Stimulated activated CD4-positive, alpha-beta T cell treated with anti-CD3 and anti-CD28 coated beads, Interleukin-2, amount 100 ng/mL, for 4 hours (primary cell): ENCODE measurements around the gene UAP1L1.
"Not testable (repeated sequence)": the region's sequence is repeated elsewhere in the genome, so short reads cannot be mapped to it uniquely, and the experiment has no call there.

ENCODE experiments used
- DNase-seq: peaks from one replicate; pipeline ENCODE4 v3.0.0-alpha.2; 2020; ENCODE audit warnings: low read depth

Gene UAP1L1

DNA sequence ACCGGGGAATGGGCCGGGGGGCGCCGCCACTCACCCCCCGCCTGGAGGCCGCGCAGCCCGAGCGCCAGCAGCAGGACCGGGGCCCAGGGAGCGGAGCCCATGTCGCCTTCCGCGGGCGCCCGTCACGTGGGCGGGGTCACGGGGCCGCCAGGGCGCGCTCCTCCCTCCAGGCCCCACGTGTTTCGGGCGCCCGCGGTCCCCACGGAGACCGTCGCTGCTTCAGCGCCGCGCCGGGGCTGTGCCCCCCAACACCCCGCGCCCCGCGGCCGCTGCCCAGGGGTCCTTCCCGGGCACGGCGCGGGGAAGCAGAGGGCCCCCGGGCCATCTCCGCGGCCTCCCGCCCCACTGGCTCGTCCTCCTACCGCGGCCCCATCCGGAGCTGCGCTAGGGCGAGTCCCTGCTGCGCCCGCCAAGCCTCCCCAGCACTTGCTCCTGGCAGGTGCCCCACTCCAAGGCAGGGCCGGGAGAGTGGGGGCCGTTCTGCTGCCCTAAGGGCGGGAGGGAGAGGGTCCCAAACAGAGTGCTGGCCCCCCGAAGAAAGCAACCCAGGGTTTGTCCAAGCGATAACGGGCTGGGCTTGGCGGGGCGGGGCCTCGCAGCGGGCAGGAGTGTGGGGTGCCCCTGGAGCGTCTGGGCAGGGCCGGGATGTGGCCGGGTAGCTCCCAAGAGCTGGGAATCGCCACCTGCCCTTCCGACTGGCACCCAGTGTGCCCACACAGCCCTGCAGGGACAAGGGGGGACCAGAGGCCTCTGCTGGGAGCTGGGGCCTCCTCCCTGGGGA lies 37.5 kb downstream of the UAP1L1 start, which contains the start of gene DPP7:
Gene DPP7, minus strand, starts transcription at position 121 of the 781 bp plus-strand sequence. Its CDS starts 20 bp downstream, at position 101.
- peak; percentile 74 for DNase-seq

DNA sequence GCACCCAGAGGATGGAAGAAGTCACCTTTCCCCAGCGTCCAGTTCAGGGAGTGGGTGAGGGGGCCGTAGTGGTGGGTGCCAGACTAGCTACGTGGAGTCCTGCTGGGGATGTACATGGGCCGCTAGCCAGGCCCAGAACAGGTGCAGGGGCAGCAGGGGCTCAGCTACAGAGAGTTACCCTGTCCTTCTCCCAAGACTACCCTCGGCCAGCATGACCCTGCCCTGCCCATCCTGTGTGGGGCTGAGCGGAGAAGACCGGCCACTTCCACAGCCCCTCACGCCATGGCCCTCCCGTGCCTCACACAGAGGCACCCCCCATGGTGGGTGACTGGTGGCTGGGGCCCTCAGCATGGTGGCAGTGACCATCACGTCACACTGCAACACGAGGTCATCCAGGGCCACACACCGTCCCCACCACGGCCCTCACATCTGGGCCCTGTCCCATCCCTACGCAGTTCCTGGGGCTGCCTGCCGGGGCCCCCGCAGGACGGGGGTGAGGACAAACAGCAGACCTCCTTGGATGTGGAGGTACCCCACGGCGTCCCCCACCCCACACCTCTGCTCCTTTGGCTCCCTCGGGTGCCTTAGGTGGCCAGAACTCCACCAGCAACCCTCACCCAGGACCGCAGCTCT lies 38.2 kb downstream of the UAP1L1 start:
- no peak for DNase-seq

DNA sequence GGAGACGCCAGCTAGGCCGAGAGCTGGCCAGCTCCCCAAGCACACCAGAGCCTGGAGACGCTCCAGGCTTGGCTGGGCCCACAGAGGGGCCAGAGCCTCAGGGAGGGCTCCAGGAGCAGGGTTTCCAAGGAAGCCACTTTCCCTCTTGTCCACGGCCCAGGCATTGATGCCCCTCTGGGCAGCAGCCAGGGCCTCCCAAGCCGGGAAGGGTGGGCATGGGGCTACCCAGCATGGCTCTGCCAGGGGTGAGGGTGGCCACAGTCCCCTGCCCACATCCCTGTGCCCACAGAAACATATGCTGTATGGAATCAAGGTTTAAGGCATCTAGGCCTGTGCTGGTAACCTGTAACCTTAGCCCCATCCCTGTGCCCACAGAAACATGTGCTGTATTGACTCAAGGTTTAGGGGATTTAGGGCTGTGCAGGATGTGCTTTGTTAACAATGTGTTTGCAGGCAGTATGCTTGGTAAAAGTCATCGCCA lies 38.8 kb downstream of the UAP1L1 start:
- DNase-seq = no peak

DNA sequence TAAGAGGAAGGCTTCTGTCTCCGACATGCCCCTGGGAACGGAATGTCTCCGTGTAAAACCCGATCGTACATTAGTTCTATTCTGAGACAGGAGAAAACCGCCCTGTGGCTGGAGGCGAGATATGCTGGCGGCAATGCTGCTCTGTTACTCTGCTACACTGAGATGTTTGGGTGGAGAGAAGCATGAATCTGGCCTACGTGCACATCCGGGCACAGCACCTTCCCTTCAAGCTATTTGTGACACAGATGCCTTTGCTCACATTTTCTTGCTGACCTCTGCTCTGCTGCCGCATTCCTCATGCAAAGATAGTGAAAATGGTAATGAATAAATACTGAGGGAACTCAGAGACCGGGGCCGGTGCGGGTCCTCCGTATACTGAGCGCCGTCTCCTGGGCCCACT lies 39.4 kb downstream of the UAP1L1 start:
- DNase-seq = no peak

DNA sequence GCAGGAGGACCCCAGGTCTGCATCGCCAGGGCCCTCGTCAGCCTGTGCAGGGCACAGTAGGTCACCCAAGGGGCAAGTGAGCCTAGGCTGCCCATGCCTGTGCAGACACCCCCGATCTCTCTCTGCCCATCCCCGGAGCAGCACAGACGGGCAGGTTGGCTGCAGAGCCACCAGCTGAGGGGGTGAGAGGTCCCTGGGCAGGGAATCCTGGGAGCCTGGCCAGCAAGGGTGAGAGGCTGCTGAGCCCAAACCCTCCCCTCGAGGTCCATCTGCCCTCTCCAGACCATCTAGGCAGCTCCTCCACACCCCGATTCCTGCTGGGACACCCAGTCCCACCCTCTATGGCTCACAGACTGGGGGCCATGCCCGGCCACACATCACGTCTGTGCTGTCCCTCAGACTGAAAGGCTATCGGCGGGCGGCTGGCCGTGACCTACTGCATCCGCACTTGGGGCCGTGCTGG lies 40.0 kb downstream of the UAP1L1 start:
- no peak for DNase-seq

DNA sequence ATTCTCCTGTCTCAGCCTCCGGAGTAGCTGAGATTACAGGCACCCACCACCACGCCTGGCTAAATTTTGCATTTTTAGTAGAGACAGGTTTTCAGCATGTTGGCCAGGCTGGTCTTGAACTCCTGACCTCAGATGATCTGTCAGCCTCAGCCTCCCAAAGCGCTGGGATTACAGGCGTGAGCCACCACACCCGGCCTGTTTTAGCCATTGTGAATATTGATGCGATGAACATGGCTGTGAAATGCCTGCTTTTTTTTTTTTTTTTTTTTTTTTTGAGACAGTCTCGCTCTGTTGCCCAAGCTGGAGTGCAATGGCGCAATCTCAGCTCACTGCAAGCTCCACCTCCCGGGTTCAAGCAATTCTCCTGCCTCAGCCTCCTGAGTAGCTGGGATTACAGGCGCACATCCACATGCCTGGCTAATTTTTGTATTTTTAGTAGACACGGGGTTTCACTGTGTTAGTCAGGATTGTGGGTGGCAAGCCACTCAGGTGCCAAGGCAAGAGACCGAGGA lies 40.8 kb downstream of the UAP1L1 start:
- DNase-seq = not testable (repeated sequence)

DNA sequence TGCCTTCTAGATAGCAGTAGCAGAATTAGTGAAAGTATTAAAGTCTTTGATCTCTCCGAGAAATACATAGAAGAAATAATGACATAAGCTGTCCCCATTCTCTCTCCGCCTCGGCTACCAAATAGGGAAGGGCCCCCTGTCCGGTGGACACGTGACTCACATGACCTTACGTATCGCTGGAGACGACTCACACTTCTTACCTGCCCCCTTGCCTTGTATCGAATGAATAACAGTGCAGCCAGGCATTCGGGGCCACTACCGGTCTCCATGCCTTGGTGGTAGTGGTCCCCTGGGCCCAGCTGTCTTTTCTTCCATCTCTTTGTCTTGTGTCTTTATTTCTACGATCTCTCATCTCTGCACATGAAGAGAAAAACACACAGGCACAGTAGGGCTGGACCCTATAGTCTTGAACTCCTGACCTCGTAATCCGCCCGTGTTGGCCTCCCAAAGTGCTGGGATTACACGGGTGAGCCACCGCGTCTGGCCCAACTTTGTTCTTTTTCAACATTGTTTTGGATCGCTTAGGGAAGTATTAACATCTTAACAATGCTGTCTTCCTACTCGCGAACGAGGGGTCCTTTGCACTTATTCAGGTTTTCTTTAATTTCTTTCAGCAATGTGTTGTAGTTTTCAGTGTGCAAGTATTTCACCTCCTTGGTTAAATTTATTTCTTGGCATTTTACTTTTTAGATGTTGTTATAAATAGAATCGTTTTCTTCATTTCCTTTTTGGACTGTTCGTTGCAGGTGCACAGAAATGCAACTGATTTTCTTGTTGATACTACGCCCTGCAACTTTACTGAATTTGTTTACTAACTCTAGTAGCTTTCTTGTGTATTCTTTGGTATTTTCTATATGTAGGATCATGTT lies 44.8 kb downstream of the UAP1L1 start:
- not testable (repeated sequence) for DNase-seq

DNA sequence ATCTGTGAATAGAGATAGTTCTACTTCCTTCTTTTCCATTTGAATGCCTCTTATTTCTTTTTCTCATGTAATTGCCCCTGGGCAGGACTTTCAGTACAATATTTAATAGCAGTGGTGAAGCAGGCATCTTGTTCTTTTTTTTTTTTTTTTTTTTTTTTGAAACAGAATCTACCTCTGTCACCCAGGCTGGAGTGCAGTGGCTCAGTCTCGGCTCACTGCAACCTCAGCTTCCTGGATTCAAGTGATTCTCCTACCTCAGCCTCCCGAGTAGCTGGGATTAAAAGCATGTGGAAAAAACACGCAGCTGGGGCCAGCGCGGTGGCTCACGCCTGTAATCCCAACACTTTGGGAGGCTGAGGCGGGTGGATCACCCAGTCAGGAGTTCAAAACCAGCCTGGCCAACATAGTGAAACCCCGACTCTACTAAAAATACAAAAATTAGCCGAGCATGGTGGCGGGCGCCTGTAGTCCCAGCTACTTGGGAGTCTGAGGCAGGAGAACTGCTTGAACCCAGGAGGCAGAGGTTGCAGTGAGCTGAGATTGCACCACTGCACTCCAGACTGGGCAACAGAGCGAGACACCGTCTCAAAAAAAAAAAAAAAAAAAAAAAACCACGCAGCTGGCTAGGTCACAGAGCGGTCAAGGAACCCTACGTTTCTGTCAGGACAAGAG lies 45.6 kb downstream of the UAP1L1 start:
- DNase-seq = not testable (repeated sequence)

DNA sequence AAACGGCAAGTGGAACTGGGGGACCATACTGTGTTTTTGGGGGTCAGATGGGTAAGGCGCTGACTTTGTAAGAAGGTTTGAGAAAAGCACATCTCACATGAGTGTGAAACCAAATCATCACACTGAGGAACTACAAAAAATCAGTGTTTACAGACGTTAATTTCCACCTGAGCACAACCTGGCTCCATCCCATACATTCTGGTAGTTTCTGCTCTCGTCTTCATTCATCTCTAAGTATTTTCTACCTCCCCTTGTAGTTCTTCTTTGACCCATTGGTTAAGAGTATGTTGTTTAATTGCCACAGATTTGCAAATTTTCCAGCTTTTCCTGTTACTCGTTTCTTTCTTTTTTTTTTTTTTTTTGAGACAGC lies 46.1 kb downstream of the UAP1L1 start:
- DNase-seq = no peak

DNA sequence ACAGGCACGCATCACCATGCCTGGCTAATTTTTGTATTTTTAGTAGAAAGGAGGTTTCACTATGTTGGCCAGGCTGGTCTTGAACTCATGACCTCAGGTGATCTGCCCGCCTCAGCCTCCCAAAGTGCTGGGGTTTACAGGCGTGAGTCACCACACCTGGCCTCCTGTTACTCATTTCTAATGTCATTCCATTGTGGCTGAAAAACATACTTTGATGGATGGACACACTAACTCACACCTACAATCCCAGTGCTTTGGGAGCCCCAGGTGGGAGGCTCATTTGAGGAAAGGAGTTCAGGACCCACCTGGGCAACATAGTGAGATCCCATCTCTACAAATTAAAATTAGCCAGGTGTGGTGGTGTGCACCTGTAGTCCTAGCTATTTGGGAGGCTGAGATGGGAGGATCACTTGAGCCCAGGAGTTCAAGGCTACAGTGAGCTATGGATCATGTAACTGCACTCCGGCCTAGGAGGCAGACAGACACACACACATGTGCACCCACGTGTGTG lies 46.7 kb downstream of the UAP1L1 start:
- DNase-seq = not testable (repeated sequence)

DNA sequence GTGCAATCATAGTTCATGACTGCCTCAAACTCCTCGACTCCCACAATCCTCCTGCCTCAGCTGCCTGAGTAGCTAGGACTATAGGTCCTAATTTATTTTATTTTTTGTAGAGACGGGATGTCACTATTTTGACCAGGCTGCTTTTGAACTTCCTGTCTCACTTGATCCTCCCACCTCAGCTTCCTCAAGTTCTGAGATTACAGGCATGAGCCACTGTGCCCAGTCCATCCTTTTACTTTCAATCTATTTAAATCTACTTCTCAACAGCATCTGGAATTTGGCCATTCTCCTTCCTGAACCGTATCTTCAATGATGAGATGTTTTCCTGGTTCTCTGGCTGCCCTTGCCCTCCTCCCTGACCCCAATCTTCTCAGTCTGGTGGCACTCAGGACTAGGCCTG lies 49.5 kb downstream of the UAP1L1 start:
- DNase-seq = no peak

DNA sequence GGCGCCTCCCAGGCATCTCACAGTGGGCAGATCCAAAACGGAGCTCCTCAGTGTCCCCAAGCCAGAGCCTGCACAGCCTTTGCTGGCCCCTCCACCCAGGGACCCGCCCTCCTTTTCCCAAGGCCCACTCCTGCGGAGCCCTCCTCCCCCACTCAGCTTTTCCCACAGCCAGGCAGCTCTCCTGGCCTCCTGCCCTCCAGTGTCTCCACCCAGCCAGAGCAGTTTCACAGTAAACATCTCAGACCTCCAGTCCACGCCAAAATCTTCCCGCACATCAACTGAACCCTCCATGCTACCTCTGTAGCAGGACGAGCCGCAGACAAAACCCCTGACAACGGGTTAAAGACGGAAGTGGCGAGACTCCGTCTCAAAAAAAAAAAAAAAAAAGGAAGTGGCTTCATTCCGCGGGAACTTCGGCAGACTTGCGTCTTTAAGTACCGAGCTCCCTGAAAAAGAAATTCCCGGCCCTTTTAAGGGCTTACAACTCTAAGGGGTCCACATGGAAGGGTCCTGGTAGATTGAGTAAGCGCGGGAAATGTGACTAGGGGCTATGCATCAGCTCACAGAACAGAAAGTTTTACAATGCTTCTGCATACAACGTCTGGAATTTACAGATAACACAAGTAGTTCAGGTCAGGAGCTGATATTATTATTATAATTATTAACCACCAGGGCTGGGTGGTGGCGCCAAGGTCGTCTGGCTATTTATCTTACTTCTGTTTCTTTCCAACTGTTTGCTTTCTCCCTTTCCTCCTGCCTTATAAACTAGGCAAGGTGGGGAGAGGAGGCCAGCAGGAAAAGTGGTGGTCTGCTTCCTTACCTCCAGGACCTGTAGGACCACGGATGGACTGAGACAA lies 50.2 kb downstream of the UAP1L1 start:
- DNase-seq = no peak

DNA sequence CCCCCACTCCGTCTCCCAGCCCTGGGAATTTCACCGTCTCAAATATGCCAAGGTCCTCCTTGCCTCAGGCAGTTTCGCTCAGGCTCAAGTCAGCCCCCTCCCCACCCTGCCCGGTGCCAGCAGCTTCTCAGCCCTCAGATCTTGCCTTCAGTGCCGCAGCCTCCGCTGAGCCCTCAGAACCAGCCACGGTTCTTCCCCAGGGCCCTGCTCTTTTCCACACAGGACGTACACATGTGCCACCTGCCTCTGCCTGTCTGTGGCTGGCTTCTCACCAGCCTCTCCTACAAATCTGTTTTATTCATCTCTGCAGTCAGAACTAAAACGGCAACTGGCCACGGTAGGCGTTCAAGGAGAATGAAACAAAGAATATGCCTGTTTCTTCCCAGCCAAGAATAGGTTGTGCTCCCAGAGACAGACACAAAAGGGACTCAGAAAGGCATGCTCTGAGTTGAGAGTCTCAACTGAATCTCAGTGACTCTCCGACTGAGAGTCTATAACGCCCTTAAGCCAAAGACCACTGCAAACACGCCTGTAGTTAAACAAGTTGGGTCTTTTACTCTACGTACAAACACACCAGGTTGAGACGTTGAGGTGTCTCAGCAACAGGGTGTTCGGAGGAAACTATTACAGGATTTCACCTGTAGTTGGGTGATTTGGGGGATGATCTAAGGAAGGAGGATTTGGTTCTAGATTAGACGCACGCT lies 51.0 kb downstream of the UAP1L1 start:
- no peak for DNase-seq

DNA sequence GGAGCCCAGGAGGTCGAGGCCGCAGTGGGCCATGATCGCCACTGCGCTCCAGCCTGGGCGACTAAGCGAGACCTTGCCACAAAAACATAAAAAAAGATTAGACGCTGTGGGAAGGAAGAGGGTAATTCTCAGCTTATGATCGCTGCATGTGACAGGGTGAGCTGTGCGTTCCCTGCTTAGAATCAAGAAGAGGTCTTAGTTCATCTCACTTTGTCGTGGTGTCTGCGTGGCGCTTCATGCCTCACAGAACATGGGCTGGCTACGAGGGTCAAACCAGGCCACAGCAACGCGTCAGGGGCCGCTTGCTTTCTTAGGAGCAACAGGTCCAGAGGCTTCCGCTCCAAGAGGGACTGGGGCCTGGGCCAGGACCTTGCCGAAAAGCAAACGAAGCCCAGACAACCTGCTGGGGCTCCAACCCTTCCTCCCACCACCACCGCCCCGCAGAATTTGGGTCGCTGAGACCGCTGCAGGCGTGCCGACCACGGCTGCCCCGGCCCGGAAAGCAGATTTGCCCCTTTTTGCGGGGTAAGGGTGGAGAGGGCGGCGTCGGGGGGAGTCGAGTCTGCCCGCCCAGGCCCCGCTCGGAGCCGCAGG lies 51.6 kb downstream of the UAP1L1 start:
- no peak for DNase-seq

DNA sequence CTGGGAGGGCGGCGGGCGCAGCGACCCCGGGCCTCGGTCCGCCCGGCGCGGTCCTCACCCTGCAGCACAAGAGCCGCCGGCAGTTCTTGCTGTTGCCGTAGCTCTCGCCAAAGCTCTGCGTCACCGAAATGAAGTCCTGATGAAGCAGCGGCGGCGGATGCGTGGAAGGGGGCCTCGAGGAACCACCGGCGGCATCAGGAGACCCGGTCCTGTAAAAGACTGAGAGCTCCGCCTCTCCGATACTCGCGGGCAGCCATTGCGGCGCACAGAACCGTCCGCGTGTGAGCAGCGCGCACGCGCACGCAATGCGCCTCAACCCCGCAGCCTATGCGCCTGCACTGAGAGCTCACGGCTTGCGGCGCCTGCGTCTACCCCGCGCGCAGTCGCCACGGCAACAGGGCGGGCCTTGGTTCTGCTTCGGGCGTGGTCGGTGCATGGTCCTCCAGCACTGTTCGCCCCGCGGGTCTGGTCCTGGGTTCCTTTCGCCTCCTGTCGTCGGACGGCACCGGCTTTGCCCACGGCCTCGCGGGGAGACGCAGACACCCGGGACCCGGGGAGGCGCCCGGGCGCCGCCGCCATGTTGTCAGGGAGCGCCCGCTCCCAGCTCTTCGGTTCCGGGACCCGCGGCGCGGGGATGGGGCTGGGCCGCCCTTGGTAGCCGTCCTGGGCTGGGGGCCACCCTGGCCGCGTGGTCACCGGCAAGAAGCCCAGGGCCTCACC lies 52.3 kb downstream of the UAP1L1 start:
- DNase-seq = peak; percentile 85

DNA sequence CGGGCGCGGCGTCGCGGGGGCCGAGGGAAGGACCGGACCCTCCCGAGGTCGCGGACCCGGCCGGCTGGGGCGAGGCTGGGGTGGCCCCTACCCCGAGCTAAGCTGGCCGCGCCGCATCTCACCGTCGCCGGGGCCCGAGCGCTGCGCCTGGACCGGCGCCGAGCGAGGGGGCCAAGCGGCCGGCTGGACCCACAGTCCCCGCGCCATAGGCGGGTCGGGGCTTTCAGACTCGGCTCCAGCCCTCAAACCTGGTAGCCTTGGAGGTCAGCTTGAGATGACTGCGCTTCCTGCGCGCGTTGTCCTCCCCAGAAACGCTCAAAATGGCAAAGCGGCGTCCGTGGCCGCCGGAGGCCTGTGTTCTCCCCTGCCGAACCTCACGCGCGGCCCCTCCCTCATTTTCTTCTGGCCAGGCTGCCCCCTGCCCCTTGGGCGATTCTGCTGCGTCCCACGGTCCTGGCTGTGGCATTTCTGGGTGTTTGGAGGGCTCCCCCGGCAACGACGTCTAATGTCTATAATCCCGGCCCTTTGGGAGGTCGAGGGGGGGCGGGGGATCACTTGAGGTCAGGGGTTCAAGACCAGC lies 52.9 kb downstream of the UAP1L1 start:
- DNase-seq = no peak
